Panc1 (cell line): Measurements from ENCODE around the gene NRCAM.

Experiments
- POLR2AphosphoS5 ChIP-seq: IDR thresholded peaks from 2 replicates; pipeline ENCODE4 v1.6.1; 2012; ENCODE audit warnings: mild to moderate bottlenecking, low read depth, low read length, moderate library complexity
- SIN3A ChIP-seq: IDR thresholded peaks from 2 replicates; pipeline ENCODE4 v1.6.1; 2012; ENCODE audit warnings: low read depth, mild to moderate bottlenecking, low read length, moderate library complexity, borderline replicate concordance; ENCODE audit not compliant: insufficient read depth
- TF ChIP-seq, protein P1 (sequence below): fragments of 450-650 bp; IDR thresholded peaks from 2 replicates; pipeline ENCODE4 v1.5.1; 2017; ENCODE audit warnings: mild to moderate bottlenecking

DNA sequence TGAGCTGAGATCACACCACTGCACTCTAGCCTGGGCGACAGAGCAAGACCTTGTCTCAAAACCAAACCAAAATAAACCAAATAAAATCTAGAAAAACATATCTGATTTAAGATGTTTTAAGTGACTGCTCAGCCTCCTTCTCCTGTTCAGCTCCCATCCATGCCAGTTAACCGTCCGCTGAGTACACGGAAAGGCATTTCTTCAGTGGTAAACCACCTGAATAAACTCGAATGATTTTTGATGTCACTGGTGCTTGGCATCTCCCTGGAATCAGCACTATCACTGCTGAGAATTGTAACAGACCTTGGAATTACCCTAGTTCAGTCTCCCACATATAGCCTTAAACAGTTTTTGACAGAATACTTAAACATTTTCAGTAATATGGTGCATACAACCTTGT lies 24.1 kb upstream of the NRCAM start:
- TF ChIP-seq POLR2AphosphoS5, result no peak
- TF ChIP-seq SIN3A, result no peak
- TF ChIP-seq, protein P1, sequence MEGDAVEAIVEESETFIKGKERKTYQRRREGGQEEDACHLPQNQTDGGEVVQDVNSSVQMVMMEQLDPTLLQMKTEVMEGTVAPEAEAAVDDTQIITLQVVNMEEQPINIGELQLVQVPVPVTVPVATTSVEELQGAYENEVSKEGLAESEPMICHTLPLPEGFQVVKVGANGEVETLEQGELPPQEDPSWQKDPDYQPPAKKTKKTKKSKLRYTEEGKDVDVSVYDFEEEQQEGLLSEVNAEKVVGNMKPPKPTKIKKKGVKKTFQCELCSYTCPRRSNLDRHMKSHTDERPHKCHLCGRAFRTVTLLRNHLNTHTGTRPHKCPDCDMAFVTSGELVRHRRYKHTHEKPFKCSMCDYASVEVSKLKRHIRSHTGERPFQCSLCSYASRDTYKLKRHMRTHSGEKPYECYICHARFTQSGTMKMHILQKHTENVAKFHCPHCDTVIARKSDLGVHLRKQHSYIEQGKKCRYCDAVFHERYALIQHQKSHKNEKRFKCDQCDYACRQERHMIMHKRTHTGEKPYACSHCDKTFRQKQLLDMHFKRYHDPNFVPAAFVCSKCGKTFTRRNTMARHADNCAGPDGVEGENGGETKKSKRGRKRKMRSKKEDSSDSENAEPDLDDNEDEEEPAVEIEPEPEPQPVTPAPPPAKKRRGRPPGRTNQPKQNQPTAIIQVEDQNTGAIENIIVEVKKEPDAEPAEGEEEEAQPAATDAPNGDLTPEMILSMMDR, result no peak
